Measurements from ENCODE around the gene TBC1D17.

GRCh38 chr19:49881672-49882394 lies 4.3 kb downstream of the TBC1D17 start:
- no peak for TF ChIP-seq POLR2A (IDR thresholded peaks at IDR 0.05)
- TF ChIP-seq CTCF (IDR thresholded peaks at IDR 0.05) = no peak
